Measurements from ENCODE around the gene TMEM233. TPM values are rescaled to one million over a fixed set of nuclear protein-coding genes. Genes with fewer than 3 reads are reported as not detected.

The TMEM233 gene
- total and polyA plus RNA-seq, 9 of the 15 experiments (the other 6 are each of a cell fraction or from before 2014, with no cell fraction given), result 0.04 to 0.17 (median 0.07) TPM; not detected in 2

DNA sequence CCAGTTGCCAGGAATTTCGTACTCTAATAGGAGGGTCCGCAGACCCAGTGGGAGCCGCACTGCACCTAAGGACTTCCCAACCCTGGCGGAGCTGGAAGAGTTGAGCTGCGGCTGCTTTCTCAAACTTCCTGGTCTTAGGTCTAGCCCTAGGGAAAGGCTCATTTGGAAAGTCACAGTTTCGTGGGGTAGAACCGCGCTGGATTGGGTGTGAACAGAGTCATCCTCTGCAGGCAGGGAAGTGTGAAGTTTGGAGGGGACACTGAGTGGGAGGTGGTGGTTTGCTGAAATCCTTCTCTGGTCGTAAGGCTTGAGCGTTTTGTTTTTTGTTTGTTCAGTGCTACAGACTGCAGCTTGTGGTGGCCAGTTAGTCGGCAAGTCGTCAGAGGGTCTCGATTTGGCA is 93.2 kb downstream of the TMEM233 start (continued):
- TF ChIP-seq, protein P1, sequence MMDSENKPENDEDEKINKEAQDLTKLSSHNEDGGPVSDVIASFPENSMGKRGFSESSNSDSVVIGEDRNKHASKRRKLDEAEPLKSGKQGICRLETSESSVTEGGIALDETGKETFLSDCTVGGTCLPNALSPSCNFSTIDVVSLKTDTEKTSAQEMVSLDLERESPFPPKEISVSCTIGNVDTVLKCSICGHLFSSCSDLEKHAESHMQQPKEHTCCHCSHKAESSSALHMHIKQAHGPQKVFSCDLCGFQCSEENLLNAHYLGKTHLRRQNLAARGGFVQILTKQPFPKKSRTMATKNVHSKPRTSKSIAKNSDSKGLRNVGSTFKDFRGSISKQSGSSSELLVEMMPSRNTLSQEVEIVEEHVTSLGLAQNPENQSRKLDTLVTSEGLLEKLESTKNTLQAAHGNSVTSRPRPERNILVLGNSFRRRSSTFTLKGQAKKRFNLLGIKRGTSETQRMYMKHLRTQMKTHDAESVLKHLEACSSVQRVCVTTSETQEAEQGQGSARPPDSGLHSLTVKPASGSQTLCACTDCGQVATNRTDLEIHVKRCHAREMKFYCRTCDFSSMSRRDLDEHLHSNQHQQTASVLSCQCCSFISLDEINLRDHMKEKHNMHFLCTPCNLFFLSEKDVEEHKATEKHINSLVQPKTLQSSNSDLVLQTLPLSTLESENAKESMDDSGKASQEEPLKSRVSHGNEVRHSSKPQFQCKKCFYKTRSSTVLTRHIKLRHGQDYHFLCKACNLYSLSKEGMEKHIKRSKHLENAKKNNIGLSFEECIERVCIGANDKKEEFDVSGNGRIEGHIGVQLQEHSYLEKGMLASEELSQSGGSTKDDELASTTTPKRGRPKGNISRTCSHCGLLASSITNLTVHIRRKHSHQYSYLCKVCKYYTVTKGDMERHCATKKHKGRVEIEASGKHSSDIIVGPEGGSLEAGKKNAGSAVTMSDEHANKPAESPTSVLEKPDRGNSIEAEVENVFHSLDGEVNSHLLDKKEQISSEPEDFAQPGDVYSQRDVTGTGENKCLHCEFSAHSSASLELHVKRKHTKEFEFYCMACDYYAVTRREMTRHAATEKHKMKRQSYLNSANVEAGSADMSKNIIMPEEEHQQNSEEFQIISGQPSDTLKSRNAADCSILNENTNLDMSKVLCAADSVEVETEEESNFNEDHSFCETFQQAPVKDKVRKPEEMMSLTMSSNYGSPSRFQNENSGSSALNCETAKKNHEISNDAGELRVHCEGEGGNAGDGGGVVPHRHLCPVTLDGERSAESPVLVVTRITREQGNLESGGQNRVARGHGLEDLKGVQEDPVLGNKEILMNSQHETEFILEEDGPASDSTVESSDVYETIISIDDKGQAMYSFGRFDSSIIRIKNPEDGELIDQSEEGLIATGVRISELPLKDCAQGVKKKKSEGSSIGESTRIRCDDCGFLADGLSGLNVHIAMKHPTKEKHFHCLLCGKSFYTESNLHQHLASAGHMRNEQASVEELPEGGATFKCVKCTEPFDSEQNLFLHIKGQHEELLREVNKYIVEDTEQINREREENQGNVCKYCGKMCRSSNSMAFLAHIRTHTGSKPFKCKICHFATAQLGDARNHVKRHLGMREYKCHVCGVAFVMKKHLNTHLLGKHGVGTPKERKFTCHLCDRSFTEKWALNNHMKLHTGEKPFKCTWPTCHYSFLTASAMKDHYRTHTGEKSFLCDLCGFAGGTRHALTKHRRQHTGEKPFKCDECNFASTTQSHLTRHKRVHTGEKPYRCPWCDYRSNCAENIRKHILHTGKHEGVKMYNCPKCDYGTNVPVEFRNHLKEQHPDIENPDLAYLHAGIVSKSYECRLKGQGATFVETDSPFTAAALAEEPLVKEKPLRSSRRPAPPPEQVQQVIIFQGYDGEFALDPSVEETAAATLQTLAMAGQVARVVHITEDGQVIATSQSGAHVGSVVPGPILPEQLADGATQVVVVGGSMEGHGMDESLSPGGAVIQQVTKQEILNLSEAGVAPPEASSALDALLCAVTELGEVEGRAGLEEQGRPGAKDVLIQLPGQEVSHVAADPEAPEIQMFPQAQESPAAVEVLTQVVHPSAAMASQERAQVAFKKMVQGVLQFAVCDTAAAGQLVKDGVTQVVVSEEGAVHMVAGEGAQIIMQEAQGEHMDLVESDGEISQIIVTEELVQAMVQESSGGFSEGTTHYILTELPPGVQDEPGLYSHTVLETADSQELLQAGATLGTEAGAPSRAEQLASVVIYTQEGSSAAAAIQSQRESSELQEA (IDR thresholded peaks at IDR 0.05; ENCODE audit: low read depth), result no peak
- TF ChIP-seq CBX5 (IDR thresholded peaks at IDR 0.05; ENCODE audit: borderline replicate concordance, low read depth), result no peak
- no peak for TF ChIP-seq MTA2 (IDR thresholded peaks at IDR 0.05; ENCODE audit: low read depth)
- TF ChIP-seq FIP1L1 (IDR thresholded peaks at IDR 0.05; ENCODE audit: low read depth, low read length, poor library complexity, severe bottlenecking), result no peak
- no peak for TF ChIP-seq CBX2 (IDR thresholded peaks at IDR 0.05; ENCODE audit: insufficient read depth, low read length, poor library complexity, severe bottlenecking)
- TF ChIP-seq, protein P2, sequence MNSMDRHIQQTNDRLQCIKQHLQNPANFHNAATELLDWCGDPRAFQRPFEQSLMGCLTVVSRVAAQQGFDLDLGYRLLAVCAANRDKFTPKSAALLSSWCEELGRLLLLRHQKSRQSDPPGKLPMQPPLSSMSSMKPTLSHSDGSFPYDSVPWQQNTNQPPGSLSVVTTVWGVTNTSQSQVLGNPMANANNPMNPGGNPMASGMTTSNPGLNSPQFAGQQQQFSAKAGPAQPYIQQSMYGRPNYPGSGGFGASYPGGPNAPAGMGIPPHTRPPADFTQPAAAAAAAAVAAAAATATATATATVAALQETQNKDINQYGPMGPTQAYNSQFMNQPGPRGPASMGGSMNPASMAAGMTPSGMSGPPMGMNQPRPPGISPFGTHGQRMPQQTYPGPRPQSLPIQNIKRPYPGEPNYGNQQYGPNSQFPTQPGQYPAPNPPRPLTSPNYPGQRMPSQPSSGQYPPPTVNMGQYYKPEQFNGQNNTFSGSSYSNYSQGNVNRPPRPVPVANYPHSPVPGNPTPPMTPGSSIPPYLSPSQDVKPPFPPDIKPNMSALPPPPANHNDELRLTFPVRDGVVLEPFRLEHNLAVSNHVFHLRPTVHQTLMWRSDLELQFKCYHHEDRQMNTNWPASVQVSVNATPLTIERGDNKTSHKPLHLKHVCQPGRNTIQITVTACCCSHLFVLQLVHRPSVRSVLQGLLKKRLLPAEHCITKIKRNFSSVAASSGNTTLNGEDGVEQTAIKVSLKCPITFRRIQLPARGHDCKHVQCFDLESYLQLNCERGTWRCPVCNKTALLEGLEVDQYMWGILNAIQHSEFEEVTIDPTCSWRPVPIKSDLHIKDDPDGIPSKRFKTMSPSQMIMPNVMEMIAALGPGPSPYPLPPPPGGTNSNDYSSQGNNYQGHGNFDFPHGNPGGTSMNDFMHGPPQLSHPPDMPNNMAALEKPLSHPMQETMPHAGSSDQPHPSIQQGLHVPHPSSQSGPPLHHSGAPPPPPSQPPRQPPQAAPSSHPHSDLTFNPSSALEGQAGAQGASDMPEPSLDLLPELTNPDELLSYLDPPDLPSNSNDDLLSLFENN (IDR thresholded peaks at IDR 0.05; ENCODE audit: low read depth in 2 of 2, low read length in 2 of 2), result no peak
- TF ChIP-seq DDX20 (tag; IDR thresholded peaks at IDR 0.05; ENCODE audit: low read depth), result no peak

Data from K562 (cell line).